PC-9 (cell line): ENCODE data around the gene TRAPPC5. TPM values are rescaled to one million over a fixed set of nuclear protein-coding genes. Genes with fewer than 3 reads are reported as not detected.

Experiments
- Bru-seq: library from RNA; stranded (reverse); fragments of 400-500 nt; gene quantifications from one replicate; lab custom pipeline; 2021; lab: Mats Ljungman, UMichigan
- BruChase-seq, 2 experiments: library from RNA; stranded (reverse); fragments of 400-500 nt; gene quantifications; one replicate each; lab custom pipeline; 2021; lab: Mats Ljungman, UMichigan
- BruUV-seq: library from RNA; stranded (reverse); fragments of 400-500 nt; replicated peaks from 2 replicates; lab custom pipeline; 2021; lab: Mats Ljungman, UMichigan
- CTCF ChIA-PET: fragments of 300-600 bp; sonication (Branson Sonifier 250); formaldehyde crosslinking; loops from one replicate; lab custom pipeline; 2022; ENCODE audit warnings: antibody characterized with exemption; lab: Charles Lee
- POLR2A ChIA-PET: fragments of 300-600 bp; sonication (Branson Sonifier 250); formaldehyde crosslinking; loops from one replicate; lab custom pipeline; 2022; ENCODE audit warnings: antibody characterized with exemption; ENCODE audit not compliant: unreplicated experiment; lab: Charles Lee
- DNase-seq, 2 experiments: peaks; one replicate each; pipeline versions ENCODE4 v3.0.0 to v3.0.0-alpha.2; 2015 to 2022; ENCODE audit warnings: mixed read lengths in 1 of 2
- H2AFZ ChIP-seq: fragments of 200-600 bp; sonication (generic); 2 replicates; pipeline ENCODE4 v1.8.1; 2017; ENCODE audit warnings: antibody characterized with exemption
- H3F3A ChIP-seq: fragments of 200-600 bp; sonication (generic); 2 replicates; pipeline ENCODE4 v1.8.1; 2017; ENCODE audit warnings: antibody characterized with exemption, mild to moderate bottlenecking, low read depth; ENCODE audit not compliant: insufficient read depth
- H3K27ac ChIP-seq: fragments of 200-600 bp; sonication (generic); 2 replicates; pipeline ENCODE4 v1.6.1; 2016; ENCODE audit warnings: mixed run types
- H3K27me3 ChIP-seq: fragments of 200-600 bp; sonication (generic); 2 replicates; pipeline ENCODE4 v1.6.1; 2016; ENCODE audit warnings: low read depth, mixed run types; ENCODE audit not compliant: insufficient read depth
- H3K36me3 ChIP-seq: fragments of 200-600 bp; sonication (generic); 2 replicates; pipeline ENCODE4 v1.6.1; 2016; ENCODE audit warnings: low read depth, mixed run types
- H3K4me1 ChIP-seq: fragments of 200-600 bp; sonication (generic); replicated peaks from 2 replicates; pipeline ENCODE4 v1.6.1; 2016; ENCODE audit warnings: mixed run types; ENCODE audit not compliant: insufficient read depth
- H3K4me2 ChIP-seq: fragments of 200-600 bp; sonication (generic); 2 replicates; pipeline ENCODE4 v1.6.1; 2017; ENCODE audit warnings: mixed run types
- H3K4me3 ChIP-seq: fragments of 200-600 bp; sonication (generic); 2 replicates; pipeline ENCODE4 v1.6.1; 2016; ENCODE audit warnings: mixed run types
- H3K79me2 ChIP-seq: fragments of 200-600 bp; sonication (generic); 2 replicates; pipeline ENCODE4 v1.6.1; 2017; ENCODE audit warnings: low read depth, mixed run types
- H3K9me2 ChIP-seq: fragments of 200-600 bp; sonication (generic); 2 replicates; pipeline ENCODE4 v1.8.1; 2017; ENCODE audit warnings: mild to moderate bottlenecking; ENCODE audit not compliant: insufficient read depth
- H3K9me3 ChIP-seq: fragments of 200-600 bp; sonication (generic); 2 replicates; pipeline ENCODE4 v1.8.1; 2016; ENCODE audit warnings: low read depth; ENCODE audit not compliant: insufficient read depth
- H4K20me1 ChIP-seq: fragments of 200-600 bp; sonication (generic); 2 replicates; pipeline ENCODE4 v1.8.1; 2017; ENCODE audit not compliant: insufficient read depth
- CTCF ChIP-seq: fragments of 200-600 bp; sonication (generic); conservative IDR thresholded peaks from 2 replicates; pipeline ENCODE4 v1.6.1; 2017; ENCODE audit warnings: mixed run types, antibody characterized with exemption, mild to moderate bottlenecking, moderate library complexity
- EZH2 ChIP-seq: fragments of 200-600 bp; sonication (generic); IDR thresholded peaks from 2 replicates; pipeline ENCODE4 v1.8.0; 2017; ENCODE audit warnings: antibody characterized with exemption, low read depth
- intact Hi-C: fragments of 100-400 bp; cut with micrococcal nuclease; formaldehyde crosslinking; loops from one replicate; pipeline ENCODE4 v1.10.0; 2022; ENCODE audit not compliant: unreplicated experiment
- long read RNA-seq: library from polyadenylated mRNA; stranded (forward); transcript quantifications from one replicate; pipeline ENCODE4 v2.0.0, GENCODE V29; 2022
- total RNA-seq: library from RNA; stranded (reverse); gene quantifications from 2 replicates; pipeline ENCODE4 v1.2.3, GENCODE V29; 2021

TRAPPC5 gene
- total RNA-seq (81.2 and 103 TPM in 2 replicates), Bru-seq, nascent RNA (percentile 50 among the genes with signal in this experiment), BruChase-seq, experiment 1, labeled RNA remaining after a 2-hour chase (percentile 59 among the genes with signal in this experiment), BruChase-seq, experiment 2, labeled RNA remaining after a 6-hour chase (percentile 59 among the genes with signal in this experiment)
- long read RNA-seq, full-length matches to known transcripts: 125 of 127 reads
- long read RNA-seq, partial matches to known transcripts: 0 of 127 reads
- long read RNA-seq, other reads (novel, unspliced or antisense): 2 of 127 reads

- peaks cover 21% of the 10 kb centered on the region for H3K4me1 ChIP-seq
- H2AFZ ChIP-seq: peak within 1 kb of the TSS; percentile 96
- H3K27ac ChIP-seq: peak within 1 kb of the TSS; percentile 32; the same call in 1 of the 2 replicates
- no peaks in the 10 kb centered on the region for H3K9me2 ChIP-seq
- intact Hi-C loops: loop anchor here (1.0 to 2.0 kb wide), 2 partner anchors 119 to 172 kb away; no protein-coding TSS in a partner anchor
- peaks cover 20% of the 10 kb centered on the region for H4K20me1 ChIP-seq
- CTCF ChIA-PET: interaction anchor here (0.6 to 1.6 kb wide), 11 partner anchors 24 to 188 kb away, joined by 3 to 19 read pairs (median 4); no protein-coding TSS in a partner anchor
- H3K27me3 ChIP-seq: peaks cover 24% of the 10 kb centered on the region
- H3K36me3 ChIP-seq: 0 out of 2 replicates have a peak, but pooled peaks cover 6% of the 10 kb centered on the region
- no TSS peak for BruUV-seq
- H3K4me2 ChIP-seq: peak within 1 kb of the TSS; percentile 88
- no peaks in the 10 kb centered on the region for H3K9me3 ChIP-seq
- H3F3A ChIP-seq: peaks cover 27% of the 10 kb centered on the region; the same call in 1 of the 2 replicates
- peaks cover 19% of the 10 kb centered on the region for H3K79me2 ChIP-seq
- peak; percentile 65 to 82 for DNase-seq
- TF ChIP-seq CTCF (peak; percentile 89), EZH2 (no peak)
- peak within 1 kb of the TSS; percentile 91 for H3K4me3 ChIP-seq
- POLR2A ChIA-PET: interaction anchor here (0.7 kb wide), 1 partner anchor 304 kb away, joined by 3 read pairs; no protein-coding TSS in a partner anchor
These were observed at the start of gene TRAPPC5 for GRCh38 chr19:7680606-7681339. Gene TRAPPC5 (plus strand): TSS chr19:7680833. CDS start chr19:7682254, 1,421 bp downstream.

GRCh38 chr19:7631577-7631976, 49.1 kb upstream of the TRAPPC5 start:
- 0 out of 2 replicates have a peak, but pooled peaks cover 9% of the 10 kb centered on the region for H4K20me1 ChIP-seq
- peaks cover 52% of the 10 kb centered on the region for H3K79me2 ChIP-seq
- no peaks in the 10 kb centered on the region for H3K36me3 ChIP-seq
- no peak for DNase-seq
- TF ChIP-seq EZH2: no peak
- TF ChIP-seq CTCF: no peak
- peaks cover 19% of the 10 kb centered on the region for H3K4me1 ChIP-seq
- no peaks in the 10 kb centered on the region for H3K9me3 ChIP-seq
- no peak overlapping the region for H3K27ac ChIP-seq
- ChIA-PET CTCF (no interaction called here), POLR2A (no interaction called here)
- intact Hi-C loops: no loop called here
- BruUV-seq: no TSS peak
- H3F3A ChIP-seq: peaks cover 12% of the 10 kb centered on the region; the same call in 1 of the 2 replicates
- H3K27me3 ChIP-seq: no peaks in the 10 kb centered on the region
- no peak overlapping the region for H2AFZ ChIP-seq
- no peaks in the 10 kb centered on the region for H3K9me2 ChIP-seq
- H3K4me2 ChIP-seq: no peak overlapping the region
- no peak overlapping the region for H3K4me3 ChIP-seq
